HG03432 (cell line): ENCODE data around the gene PICK1.

ENCODE experiments used
- ATAC-seq: cut with Tn5 transposase; IDR thresholded peaks from one replicate; pipeline ENCODE4 v1.9.1; 2021; ENCODE audit warnings: mild to moderate bottlenecking, moderate library complexity; ENCODE audit not compliant: unreplicated experiment

PICK1 gene

DNA sequence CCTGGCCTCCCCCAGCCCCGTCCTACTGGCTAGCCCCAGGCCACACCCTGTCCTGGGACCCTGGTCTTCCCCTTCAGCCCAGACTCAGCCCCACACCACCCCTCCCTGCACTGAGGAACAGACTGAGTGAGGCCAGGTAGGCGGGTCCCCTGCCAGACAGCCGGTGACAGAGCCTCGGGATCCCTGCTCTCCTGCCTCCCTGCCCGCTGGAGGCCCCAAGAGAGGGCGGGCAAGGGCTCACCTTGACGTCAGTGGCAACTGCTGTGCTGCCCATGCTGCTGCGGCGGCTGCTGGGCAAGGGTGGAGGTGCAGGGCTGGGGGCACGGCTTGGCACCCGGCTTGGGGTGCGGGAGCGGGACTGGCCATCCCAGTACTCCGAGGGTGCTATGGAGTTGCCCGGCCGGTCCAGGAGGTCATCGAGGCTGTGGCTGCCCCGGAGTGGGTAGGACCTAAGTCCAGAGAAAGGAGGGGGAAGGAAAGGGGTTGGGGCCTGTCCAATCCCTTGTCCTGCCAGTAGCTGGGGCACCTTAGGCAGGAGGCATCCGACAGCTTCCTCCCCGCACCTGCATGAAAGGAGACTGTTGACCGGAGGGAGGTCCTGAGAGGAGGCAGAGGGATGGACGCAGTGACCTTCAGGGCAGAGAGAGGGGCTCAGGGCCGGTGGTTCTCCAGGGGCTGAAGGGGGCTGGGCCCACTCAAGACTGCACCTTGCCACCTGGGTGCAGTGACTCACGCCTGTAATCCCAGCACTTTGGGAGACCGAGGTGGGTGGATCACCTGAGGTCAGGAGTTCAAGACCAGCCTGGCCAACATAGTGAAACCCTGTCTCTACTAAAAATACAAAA is 29.0 kb downstream of the PICK1 start:
- no peak for ATAC-seq

GRCh38 chr22:38086942-38087341 is 29.7 kb downstream of the PICK1 start:
- ATAC-seq, result no peak

DNA sequence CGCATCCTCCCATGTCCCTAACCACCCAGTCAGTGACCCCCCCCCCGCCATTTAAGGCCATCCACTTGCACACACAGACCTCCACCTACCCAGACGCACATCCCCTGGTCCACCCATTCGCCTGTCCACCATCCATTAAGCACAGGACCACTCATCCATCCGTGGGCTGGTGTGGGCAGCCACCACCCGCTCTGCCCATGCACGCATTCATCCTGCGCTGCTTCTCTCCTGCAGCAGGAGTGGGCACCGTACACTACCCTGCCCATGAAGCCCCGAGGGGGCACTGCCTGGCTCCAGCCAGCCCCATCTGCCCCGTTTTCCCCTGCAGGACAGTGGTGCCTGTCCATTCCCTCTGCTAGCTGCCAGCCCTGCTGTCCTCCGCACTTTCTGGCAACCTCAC is 30.7 kb downstream of the PICK1 start:
- ATAC-seq, result no peak

DNA sequence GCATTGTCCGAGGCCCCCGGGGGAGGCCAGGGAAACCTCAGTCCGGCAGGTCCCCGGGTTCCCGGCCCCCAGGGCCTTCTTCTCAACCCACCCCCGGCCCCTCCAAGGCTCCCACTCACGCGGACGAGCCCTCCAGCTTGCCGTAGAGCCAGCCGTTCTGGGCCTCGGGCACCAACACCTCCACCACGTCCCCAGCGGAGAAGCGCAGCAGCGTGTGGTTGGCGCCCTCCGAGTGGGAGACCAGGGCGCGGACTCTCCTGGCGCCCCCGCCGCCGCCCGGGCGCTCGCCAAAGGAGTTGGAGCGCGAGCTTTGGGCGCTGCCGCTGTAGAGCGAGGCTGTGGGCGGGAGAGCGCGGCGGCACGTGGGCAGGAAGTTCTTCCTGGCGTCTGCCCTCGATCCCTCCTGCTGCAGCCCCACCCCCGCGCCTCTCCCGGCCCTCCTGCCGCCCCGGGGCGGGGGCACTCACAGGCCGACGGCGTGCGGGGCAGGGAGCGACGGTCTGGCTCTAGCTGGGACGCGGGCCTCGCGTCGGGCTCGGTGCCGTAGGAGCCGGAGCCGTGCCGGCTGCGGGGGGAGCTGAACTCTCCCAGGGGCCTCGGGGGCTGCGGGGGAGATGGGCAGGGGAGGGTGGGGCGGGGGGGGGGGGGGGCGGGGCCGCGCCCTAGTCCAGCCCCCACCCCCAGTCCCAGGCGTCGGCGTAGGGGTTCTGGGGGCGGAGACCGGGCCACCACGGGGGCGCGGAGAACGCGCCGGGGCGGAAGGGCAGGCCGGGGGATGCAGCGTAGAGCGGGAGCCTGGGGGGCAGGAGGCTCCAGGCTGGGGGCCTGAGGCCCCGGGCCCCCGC is 31.6 kb downstream of the PICK1 start:
- ATAC-seq, result no peak

DNA sequence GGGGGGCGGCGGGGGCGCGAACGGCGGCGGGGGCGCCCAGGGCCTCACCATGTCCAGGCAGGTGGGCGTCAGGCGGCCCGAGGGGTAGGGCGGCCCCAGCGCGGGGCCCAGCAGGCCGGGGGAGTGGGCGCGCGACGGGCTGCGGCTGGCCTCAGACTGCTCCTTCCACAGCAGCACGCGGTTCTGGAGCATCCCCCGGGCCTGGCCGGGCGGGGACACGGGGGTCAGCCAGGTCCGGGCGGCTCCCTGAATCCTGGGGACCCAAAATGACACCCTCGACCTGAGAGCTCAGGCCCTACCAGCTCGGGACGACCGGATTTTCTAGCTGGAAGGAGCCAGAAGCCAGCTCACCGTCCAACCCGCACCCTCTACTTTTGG is 32.3 kb downstream of the PICK1 start:
- ATAC-seq, result no peak

GRCh38 chr22:38097058-38097457 is 39.9 kb downstream of the PICK1 start:
- no peak for ATAC-seq

GRCh38 chr22:38097557-38098409 is 40.6 kb downstream of the PICK1 start:
- ATAC-seq, result no peak

- no peak for ATAC-seq
Measured at GRCh38 chr22:38098410-38099249, 41.4 kb downstream of the PICK1 start.

DNA sequence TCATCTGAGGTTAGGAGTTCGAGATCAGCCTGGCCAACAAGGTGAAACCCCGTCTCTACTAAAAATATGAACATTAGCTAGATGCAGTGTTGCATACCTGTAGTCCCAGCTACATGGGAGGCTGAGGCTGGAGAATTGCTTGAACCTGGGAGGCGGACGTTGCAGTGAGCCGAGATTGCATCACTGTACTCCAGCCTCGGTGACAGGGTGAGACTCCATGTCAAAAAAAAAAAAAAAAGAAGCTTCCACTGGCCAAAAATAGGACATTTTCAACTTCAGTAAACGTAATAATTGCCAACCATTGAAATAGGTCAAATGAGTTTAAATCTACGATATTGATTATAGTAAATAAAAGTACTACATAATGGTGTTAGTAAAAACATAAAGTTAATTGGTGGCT is 46.4 kb downstream of the PICK1 start:
- no peak for ATAC-seq

- no peak for ATAC-seq
Measured at GRCh38 chr22:38104084-38104483, 46.9 kb downstream of the PICK1 start.

- ATAC-seq, result no peak
Measured at GRCh38 chr22:38106814-38107578, 49.8 kb downstream of the PICK1 start.

DNA sequence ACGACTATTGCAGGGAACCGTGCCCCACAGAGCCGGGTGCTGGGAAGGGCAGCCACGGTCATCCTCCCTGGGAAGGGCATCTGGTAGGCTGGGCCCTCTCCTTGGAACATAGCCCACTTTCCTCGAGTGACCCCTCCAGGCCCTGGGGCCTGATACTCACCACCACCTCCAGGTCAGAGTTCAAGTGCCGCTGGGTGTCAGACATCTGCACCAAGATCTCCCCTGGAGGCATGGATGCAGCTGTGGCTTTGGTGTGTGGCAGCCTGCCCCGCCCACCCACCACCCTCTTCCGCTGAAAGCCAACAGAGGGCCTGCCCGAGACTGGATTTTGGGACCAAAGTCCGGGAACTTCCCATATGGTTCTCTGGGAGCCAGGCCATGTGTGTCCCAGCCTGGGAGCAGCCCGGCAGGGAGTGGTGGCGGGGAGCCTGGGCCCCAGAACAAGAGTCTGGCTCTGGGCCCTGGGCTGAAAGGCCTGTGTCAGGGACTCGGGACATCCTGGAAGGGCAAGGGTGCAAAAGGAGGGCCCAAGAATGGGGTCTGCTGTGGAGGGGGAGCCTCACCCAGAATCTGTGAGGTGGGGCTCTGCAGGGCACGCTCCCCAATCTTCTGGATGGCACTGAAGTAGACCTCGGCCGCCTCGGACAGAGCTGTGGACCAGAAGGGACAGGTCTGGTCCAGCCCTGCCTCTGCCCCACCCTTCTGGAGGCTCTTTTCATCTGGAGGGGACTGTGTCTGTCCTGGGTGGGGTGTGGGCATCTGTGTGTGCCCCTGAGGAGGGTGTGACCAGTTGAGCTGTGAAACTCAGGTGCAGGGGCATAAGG is 50.7 kb downstream of the PICK1 start:
- no peak for ATAC-seq

GRCh38 chr22:38108561-38109319 is 51.5 kb downstream of the PICK1 start:
- no peak for ATAC-seq

DNA sequence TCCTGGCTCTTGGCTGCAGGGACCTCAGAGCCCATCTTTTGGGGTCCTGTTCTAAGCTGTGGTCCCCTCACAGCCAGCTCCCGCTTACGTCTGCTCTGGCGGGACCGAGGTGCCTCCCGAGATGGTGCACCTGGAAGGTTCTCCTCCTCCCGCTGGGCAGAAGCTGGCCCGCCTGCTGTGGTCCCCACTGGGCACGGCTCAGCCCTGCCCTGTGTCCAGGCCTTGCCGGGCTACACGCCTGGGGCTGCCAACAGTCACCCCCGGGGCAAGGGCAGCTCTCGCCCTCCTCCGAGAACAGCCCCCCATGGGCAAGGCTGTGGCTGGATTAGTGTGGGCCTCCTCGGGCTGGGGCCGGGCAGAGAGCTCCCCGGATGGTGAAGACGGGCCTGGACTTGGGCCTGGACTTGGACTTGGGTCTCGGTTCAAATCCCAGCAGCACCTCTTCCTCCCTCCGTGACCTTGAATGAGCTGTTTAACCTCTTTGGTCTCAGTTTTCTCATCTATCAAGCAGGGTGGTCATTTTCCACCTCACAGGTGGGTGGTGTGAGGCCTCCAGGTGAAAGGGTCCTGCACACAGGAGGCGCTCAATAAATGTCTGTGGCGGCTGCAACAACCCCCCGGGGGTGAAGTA is 52.3 kb downstream of the PICK1 start:
- no peak for ATAC-seq

- ATAC-seq, result no peak
Measured at GRCh38 chr22:38110008-38110862, 53.0 kb downstream of the PICK1 start, which contains the start of gene BAIAP2L2. Gene BAIAP2L2 (minus strand): TSS chr22:38110684. CDS start chr22:38110525, 159 bp downstream.
